PC-9 (cell line): ENCODE measurements around the gene MCTP1. TPM values are rescaled to one million over a fixed set of nuclear protein-coding genes. Genes with fewer than 3 reads are reported as not detected.

ENCODE experiments used
- BruUV-seq: library from RNA; stranded (reverse); fragments of 400-500 nt; replicated peaks from 2 replicates; lab custom pipeline; 2021; lab: Mats Ljungman, UMichigan
- CTCF ChIA-PET: fragments of 300-600 bp; sonication (Branson Sonifier 250); formaldehyde crosslinking; loops from one replicate; lab custom pipeline; 2022; ENCODE audit warnings: antibody characterized with exemption; lab: Charles Lee
- POLR2A ChIA-PET: fragments of 300-600 bp; sonication (Branson Sonifier 250); formaldehyde crosslinking; loops from one replicate; lab custom pipeline; 2022; ENCODE audit warnings: antibody characterized with exemption; ENCODE audit not compliant: unreplicated experiment; lab: Charles Lee
- DNase-seq, 2 experiments: peaks; one replicate each; pipeline versions ENCODE4 v3.0.0 to v3.0.0-alpha.2; 2015 to 2022; ENCODE audit warnings: mixed read lengths in 1 of 2
- H2AFZ ChIP-seq: fragments of 200-600 bp; sonication (generic); 2 replicates; pipeline ENCODE4 v1.8.1; 2017; ENCODE audit warnings: antibody characterized with exemption
- H3F3A ChIP-seq: fragments of 200-600 bp; sonication (generic); 2 replicates; pipeline ENCODE4 v1.8.1; 2017; ENCODE audit warnings: antibody characterized with exemption, mild to moderate bottlenecking, low read depth; ENCODE audit not compliant: insufficient read depth
- H3K27ac ChIP-seq: fragments of 200-600 bp; sonication (generic); 2 replicates; pipeline ENCODE4 v1.6.1; 2016; ENCODE audit warnings: mixed run types
- H3K27me3 ChIP-seq: fragments of 200-600 bp; sonication (generic); 2 replicates; pipeline ENCODE4 v1.6.1; 2016; ENCODE audit warnings: low read depth, mixed run types; ENCODE audit not compliant: insufficient read depth
- H3K36me3 ChIP-seq: fragments of 200-600 bp; sonication (generic); 2 replicates; pipeline ENCODE4 v1.6.1; 2016; ENCODE audit warnings: low read depth, mixed run types
- H3K4me1 ChIP-seq: fragments of 200-600 bp; sonication (generic); replicated peaks from 2 replicates; pipeline ENCODE4 v1.6.1; 2016; ENCODE audit warnings: mixed run types; ENCODE audit not compliant: insufficient read depth
- H3K4me2 ChIP-seq: fragments of 200-600 bp; sonication (generic); 2 replicates; pipeline ENCODE4 v1.6.1; 2017; ENCODE audit warnings: mixed run types
- H3K4me3 ChIP-seq: fragments of 200-600 bp; sonication (generic); 2 replicates; pipeline ENCODE4 v1.6.1; 2016; ENCODE audit warnings: mixed run types
- H3K79me2 ChIP-seq: fragments of 200-600 bp; sonication (generic); 2 replicates; pipeline ENCODE4 v1.6.1; 2017; ENCODE audit warnings: low read depth, mixed run types
- H3K9me2 ChIP-seq: fragments of 200-600 bp; sonication (generic); 2 replicates; pipeline ENCODE4 v1.8.1; 2017; ENCODE audit warnings: mild to moderate bottlenecking; ENCODE audit not compliant: insufficient read depth
- H3K9me3 ChIP-seq: fragments of 200-600 bp; sonication (generic); 2 replicates; pipeline ENCODE4 v1.8.1; 2016; ENCODE audit warnings: low read depth; ENCODE audit not compliant: insufficient read depth
- H4K20me1 ChIP-seq: fragments of 200-600 bp; sonication (generic); 2 replicates; pipeline ENCODE4 v1.8.1; 2017; ENCODE audit not compliant: insufficient read depth
- EZH2 ChIP-seq: fragments of 200-600 bp; sonication (generic); IDR thresholded peaks from 2 replicates; pipeline ENCODE4 v1.8.0; 2017; ENCODE audit warnings: antibody characterized with exemption, low read depth
- intact Hi-C: fragments of 100-400 bp; cut with micrococcal nuclease; formaldehyde crosslinking; loops from one replicate; pipeline ENCODE4 v1.10.0; 2022; ENCODE audit not compliant: unreplicated experiment
- total RNA-seq: library from RNA; stranded (reverse); gene quantifications from 2 replicates; pipeline ENCODE4 v1.2.3, GENCODE V29; 2021
- TF ChIP-seq, protein P1 (sequence below): fragments of 200-600 bp; sonication (generic); conservative IDR thresholded peaks from 2 replicates; pipeline ENCODE4 v1.6.1; 2017; ENCODE audit warnings: mixed run types, antibody characterized with exemption, mild to moderate bottlenecking, moderate library complexity

The MCTP1 gene
- total RNA-seq, 1 experiment from 2014 or later: 3.9 TPM

DNA sequence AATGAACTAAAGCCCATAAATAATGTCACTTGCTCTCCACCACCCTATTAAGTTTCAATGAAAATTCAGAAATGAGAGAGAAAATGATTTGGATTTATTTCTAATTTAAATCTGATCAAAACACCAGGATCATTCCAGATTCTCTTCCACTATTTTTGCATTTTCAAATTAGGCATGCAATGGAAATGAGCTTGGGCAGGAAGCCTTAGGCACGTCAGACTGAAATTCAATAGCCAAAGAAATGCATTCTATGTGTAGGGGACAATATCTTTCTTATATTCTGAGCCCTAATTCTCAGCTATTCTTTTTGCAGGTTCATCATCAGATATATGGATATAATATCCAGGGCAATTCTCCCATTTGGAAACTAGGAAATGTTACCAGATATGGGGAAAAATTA is 132.8 kb downstream of the MCTP1 start:
- Histone ChIP-seq H3K27me3 (no peaks in the 10 kb centered on the region), H3K4me3 (no peak overlapping the region), H3K4me2 (no peak overlapping the region), H3K79me2 (no peaks in the 10 kb centered on the region), H3K36me3 (no peaks in the 10 kb centered on the region), H4K20me1 (no peaks in the 10 kb centered on the region), H3F3A (no peaks in the 10 kb centered on the region), H3K9me3 (no peaks in the 10 kb centered on the region), H3K27ac (no peak overlapping the region), H3K9me2 (0 out of 2 replicates have a peak, but pooled peaks cover under 1% of the 10 kb centered on the region), H2AFZ (no peak overlapping the region), H3K4me1 (no peaks in the 10 kb centered on the region)
- CTCF ChIA-PET: no interaction called here
- TF ChIP-seq, protein P1, sequence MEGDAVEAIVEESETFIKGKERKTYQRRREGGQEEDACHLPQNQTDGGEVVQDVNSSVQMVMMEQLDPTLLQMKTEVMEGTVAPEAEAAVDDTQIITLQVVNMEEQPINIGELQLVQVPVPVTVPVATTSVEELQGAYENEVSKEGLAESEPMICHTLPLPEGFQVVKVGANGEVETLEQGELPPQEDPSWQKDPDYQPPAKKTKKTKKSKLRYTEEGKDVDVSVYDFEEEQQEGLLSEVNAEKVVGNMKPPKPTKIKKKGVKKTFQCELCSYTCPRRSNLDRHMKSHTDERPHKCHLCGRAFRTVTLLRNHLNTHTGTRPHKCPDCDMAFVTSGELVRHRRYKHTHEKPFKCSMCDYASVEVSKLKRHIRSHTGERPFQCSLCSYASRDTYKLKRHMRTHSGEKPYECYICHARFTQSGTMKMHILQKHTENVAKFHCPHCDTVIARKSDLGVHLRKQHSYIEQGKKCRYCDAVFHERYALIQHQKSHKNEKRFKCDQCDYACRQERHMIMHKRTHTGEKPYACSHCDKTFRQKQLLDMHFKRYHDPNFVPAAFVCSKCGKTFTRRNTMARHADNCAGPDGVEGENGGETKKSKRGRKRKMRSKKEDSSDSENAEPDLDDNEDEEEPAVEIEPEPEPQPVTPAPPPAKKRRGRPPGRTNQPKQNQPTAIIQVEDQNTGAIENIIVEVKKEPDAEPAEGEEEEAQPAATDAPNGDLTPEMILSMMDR: no peak
- TF ChIP-seq EZH2: no peak
- POLR2A ChIA-PET: interaction anchor here (0.5 kb wide), 1 partner anchor 68 kb away, joined by 10 read pairs; no protein-coding TSS in a partner anchor
- DNase-seq: no peak
- BruUV-seq: no TSS peak
- intact Hi-C loops: no loop called here

DNA sequence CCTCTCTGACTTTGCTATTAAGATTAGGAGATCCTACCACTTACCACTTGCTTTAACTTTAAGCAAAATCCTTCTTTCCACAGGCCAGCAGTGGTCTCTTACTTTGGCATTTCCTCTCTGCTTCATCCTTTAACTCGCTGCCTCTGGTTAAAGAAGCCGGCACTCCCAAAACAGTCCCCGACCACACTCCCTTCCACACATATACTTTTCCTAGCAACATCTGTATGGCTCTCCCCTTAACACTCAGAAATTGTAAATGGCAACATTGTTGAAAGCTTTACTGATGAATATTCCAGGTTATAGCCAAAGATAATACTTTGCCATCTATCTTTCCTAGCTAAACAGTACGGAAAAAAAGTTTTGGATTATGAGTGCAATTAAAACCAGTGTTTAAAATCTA is 133.2 kb downstream of the MCTP1 start:
- POLR2A ChIA-PET: no interaction called here
- Histone ChIP-seq H3F3A (no peaks in the 10 kb centered on the region), H3K36me3 (no peaks in the 10 kb centered on the region), H2AFZ (no peak overlapping the region), H3K27ac (no peak overlapping the region), H3K4me3 (no peak overlapping the region), H3K9me2 (no peaks in the 10 kb centered on the region), H3K79me2 (no peaks in the 10 kb centered on the region), H3K4me1 (no peaks in the 10 kb centered on the region), H3K27me3 (no peaks in the 10 kb centered on the region), H4K20me1 (no peaks in the 10 kb centered on the region), H3K4me2 (no peak overlapping the region), H3K9me3 (no peaks in the 10 kb centered on the region)
- BruUV-seq: no TSS peak
- no peak for DNase-seq
- no peak for TF ChIP-seq EZH2
- TF ChIP-seq, protein P1: no peak
- CTCF ChIA-PET: no interaction called here
- intact Hi-C loops: no loop called here

DNA sequence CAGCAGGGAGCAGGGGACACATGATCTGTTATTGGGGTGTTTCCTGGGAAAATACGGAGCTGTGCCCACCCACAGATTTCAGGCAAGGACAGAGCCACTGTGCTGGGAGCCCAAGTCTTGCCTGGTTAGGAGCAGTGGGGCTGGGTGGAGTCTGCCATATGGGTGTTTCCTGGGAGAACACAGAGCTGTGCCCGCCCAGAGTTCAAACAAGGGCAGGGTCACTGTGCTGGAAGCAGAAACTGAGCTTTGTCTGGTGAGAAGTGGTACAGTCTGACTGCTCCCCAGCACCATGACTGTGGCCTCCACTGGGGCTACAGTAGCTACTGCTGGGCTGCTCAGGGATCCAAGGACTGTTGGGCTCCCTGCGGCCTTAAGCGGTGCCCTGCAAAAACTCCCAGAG is 135.5 kb downstream of the MCTP1 start:
- Histone ChIP-seq H3K4me1 (no peaks in the 10 kb centered on the region), H3K27me3 (no peaks in the 10 kb centered on the region), H3K79me2 (no peaks in the 10 kb centered on the region), H3K4me2 (no peak overlapping the region), H3K27ac (no peak overlapping the region), H3K9me3 (no peaks in the 10 kb centered on the region), H3K4me3 (no peak overlapping the region), H3K9me2 (no peaks in the 10 kb centered on the region), H3K36me3 (no peaks in the 10 kb centered on the region), H2AFZ (no peak overlapping the region), H4K20me1 (no peaks in the 10 kb centered on the region), H3F3A (no peaks in the 10 kb centered on the region)
- TF ChIP-seq EZH2: no peak
- TF ChIP-seq, protein P1: no peak
- DNase-seq: no peak
- intact Hi-C loops: no loop called here
- BruUV-seq: no TSS peak
- CTCF ChIA-PET: no interaction called here
- POLR2A ChIA-PET: no interaction called here
